NCI-H2107 treated with DMSO at 0.1 percent for 48 hours (cell line): Measurements from ENCODE around the gene SORBS2.
A peak's percentile ranks its signal among the peaks of the same experiment; 100 is the strongest.

ENCODE experiments used
- DNase-seq: peaks from one replicate; lab custom pipeline; 2025; ENCODE audit not compliant: unreplicated experiment; lab: John Stamatoyannopoulos, UW

The SORBS2 gene

DNA sequence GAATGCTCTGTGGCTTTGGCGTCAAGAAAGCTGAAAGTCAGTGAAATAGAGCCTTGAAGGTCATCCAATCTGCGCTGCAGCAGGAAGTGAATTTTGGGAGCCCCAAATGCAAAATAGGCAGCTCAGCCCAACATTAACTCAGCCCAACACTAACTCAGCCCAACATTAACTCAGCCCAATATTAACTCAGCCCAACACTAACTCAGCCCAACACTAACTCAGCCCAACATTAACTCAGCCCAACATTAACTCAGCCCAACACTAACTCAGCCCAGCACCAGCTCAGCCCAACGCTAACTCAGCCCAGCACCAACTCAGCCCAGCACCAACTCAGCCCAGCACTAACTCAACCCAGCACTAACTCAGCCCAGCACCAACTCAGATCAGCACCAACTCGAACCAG, 71.5 kb downstream of the SORBS2 start:
- no peak for DNase-seq

DNA sequence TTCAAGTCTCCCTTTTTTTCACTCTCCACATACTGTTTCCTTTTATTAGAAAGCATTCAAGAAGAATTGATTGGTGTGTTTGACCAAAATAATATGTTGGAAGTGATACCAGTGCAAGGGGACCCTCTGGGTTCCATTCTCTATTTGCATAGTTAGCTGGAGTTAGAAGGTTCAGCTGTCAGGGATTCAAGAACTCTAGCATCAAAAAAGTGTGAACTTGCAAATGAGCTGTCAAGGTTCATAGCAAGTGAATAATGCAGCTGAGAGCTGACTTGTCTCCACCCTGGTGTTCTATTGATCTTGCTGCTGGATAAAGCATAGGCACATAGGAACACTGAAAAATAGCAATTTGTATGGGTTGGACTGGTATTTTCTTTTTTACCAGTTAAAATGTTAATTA, 73.2 kb downstream of the SORBS2 start:
- no peak for DNase-seq

DNA sequence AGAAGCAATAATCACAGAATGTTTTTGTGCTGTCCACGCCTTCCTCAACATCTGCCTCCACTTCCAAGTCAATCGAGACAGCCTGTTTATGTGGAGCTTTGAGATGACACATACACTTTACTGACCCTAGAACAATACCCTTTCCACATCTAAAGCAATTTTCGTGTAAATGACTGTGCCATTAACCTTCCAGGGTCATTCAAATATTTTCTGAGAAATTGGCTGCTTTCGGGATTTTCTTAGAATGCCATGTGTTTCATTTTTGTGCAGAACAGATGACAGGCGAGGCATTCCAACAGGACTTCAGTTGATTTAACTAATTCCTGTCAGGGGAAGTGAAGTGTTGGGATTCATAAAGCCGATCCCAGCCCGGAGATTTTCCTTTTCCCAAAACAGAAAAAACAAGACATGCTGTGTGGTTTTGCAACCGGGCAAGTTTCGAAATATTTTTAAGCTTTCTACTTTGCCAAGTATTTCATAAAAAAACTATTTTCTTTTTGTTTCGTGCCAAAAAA, 73.9 kb downstream of the SORBS2 start:
- DNase-seq: no peak

DNA sequence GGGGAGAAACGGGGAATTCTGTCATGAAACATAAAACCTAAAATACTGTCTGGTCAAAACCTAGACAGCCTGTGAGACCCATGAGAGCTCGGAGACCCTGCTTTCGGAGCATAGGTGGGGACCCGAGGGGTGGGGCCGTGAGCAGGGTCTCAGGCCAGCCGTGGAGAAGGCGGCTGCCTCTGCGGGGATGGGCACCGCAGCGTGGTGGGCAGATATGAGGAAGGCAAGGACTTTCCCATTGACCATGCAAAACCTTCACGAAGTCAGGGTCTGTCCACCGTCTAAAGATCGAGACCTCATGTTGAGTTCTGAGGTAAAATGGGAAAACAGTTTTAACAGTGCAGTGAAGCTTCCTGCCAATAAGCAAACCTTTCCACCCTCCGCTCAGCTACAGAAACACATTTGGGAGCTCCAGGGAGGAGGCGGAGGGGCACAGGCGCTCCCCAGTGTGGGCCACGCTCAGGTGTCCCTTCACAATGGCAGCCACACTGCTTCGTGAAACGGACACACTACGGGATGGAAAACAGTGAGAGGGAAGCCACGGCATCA, 74.4 kb downstream of the SORBS2 start:
- no peak for DNase-seq

DNA sequence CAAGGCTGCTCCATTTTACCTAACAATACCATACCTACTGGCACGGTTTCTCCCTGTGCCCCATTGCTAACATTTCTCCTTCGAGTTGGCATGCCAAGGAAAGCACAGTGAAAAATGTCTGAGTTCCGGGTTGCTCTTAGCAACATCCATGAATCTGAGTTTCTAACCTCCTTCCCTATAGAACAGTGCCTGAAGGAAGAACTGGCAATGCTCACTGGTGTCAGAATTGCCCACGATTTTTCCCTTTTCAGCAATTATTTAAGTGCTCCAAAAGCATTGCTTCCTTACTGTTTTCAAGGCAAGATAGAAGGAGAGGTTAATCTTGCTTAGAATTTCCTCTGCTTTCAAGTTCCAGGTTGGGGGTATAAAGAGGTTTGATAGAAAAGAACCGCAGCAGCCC, 75.1 kb downstream of the SORBS2 start:
- no peak for DNase-seq

DNA sequence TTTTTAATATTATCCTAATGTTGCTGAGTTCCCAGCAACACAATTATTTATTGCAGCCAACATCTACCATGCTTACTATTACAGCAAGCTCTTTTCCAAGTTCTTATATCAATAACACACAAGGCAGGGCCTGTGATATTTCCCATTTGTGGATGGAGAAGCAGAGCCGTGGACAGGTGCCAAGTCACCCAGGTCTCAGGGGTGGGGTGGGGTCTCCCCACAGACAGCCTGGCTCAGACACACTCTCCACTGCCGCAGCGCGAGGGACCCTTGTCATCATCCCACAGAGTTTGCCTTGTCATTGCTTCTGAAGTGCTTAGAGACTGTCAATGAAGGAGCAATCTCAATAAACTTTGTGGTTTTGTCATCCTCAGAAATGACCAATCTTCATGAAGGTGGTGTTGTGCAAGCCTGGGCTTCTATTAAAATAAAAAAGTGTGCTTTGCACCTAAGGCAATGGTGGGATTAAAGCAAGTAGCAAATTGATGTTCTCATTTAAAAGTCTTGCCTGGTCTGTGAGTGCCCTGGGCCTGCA, 76.1 kb downstream of the SORBS2 start:
- DNase-seq: no peak

DNA sequence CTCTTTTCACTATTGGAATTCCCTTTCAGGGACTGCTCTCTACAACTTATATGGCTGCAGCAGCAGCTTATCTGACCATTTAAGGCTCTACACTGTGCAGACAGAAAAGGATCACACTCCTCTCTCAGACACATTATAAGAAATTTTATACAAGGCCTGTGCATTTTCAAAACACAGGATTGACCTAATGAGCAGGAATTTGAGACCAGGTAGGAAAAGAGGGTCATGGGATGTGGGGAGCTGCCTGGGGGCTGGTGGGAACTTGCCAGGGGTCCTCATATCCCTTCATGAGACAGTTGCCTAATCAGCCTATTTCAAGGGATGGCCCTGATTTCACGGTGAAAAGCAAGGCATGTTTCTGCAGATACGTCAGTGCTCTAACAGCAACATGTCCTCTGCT, 77.1 kb downstream of the SORBS2 start:
- no peak for DNase-seq

DNA sequence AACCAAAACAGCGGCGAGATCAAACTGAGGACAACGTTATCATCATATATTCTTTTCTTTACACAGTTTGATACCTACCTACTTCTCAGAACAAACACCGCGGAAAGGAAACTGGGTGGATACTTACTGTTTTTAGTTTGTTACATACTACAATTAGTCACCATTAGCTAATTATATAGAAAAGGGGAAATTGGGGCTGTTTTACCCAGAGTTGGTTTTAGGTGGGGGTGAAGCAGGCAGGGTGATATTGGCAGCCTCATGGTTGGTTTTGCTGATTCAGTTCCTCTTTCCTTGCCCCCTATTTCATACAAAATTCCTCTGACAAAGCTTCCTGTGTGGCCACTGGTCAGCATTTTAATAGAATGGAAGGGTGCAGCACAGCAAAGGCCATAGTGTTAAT, 77.8 kb downstream of the SORBS2 start:
- DNase-seq: no peak

DNA sequence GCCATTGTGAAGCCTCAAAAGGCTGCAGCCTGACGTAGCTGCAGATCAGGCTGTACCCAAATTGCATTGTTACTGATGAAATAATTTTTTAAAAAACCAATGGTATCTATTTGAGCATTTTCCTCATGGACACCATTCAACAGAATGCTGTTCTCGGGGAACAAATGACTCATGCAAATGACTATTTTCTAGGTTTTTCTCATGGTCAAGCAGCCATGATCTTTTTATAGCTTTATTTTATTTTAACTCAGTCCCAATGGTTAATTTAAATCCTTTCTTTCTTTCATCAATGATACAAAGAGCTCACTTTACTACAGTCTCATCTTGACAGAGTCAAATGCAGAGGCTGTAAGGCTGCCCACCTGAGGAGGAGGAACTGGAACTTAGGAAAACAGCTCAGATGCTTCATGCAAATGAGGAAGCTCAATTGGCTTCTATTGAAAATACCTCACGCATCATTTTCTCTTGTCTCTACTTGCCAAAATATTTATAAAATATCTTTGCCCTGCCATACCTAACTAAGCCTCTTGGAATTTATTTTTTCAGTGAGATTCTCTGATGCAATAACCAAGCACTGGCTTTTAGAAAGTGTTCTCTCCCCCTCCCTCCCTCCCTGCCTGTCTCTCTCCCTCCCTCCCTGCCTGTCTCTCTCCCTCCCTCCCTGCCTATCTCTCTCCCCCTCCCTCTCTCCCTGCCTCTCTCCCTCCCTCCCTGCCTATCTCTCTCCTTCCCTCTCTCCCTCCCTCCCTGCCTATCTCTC, 81.0 kb downstream of the SORBS2 start:
- DNase-seq: no peak

DNA sequence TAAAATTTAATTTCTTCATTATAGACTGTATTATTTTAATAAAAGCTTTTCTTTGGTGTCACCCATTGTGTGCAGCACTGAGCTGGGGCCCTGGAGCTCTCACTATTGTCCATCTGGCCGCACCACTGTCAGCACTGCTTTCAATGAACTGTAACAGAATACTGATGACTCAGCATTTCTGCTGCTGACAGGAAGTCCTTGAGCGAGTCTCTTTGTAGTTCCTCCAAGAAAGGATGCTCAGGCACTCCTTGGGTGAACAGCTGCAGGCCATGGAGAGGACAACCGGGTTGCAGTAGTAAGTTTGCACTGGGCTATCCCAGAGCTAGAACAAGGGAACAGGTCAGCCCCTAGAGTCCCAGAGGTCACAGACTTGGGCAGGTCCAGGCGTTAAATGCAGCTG, 81.6 kb downstream of the SORBS2 start:
- no peak for DNase-seq

DNA sequence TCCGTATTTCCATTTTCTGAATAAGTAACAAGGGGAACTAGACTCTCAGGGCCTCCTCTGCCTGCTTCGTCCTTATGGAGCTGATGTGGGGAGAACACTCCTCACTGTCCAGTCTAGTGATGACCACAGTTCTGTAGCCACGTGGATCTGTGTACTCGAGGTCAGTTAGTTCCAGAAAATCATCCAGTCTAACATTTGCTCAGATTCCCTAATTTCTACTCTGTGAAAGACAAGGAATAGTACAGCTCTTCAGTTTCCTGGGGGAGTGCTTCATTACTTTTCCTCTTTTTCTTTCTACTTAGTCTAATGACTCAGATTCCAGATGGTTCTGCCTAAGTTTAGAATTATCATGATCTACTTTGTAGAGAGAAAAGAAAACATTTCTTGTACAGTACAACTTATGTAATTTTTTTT, 82.6 kb downstream of the SORBS2 start:
- no peak for DNase-seq

DNA sequence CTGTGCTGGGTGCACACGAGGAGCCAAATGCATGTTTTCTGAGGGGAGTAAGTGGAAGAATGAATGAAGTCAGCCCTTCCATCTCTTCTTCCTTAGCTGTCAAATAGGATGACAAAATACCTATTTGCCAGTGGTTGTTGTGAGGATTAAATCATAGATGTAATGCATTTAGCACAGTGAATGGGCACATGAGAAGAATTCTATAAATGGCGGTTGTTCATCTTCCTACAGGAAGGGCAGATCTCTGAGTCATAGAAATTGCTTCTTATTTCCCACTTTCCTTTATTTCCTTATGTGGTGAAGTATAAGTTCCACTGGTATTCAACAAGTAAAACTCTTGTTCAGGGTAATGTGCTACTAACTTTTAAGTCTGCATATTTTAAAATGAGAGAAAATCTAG, 83.1 kb downstream of the SORBS2 start:
- DNase-seq: no peak

DNA sequence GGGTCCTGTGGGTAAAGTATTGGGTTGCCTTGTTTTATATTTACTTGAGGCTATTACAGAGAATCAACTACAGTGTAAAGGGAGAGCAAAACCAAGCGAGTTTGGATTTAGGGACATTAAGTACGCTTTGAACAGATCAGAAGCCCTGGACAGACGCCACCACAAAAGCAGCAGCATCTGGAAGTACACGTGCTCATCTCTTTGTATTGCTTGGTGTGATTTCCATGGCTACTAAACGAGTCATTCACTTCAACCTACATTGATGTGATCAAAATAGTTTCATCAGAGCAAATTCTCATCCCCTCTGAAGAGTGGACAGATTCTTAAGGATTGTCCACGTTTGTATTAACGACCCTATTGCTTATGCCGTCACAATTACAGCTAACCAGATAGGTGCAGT, 85.1 kb downstream of the SORBS2 start:
- no peak for DNase-seq

DNA sequence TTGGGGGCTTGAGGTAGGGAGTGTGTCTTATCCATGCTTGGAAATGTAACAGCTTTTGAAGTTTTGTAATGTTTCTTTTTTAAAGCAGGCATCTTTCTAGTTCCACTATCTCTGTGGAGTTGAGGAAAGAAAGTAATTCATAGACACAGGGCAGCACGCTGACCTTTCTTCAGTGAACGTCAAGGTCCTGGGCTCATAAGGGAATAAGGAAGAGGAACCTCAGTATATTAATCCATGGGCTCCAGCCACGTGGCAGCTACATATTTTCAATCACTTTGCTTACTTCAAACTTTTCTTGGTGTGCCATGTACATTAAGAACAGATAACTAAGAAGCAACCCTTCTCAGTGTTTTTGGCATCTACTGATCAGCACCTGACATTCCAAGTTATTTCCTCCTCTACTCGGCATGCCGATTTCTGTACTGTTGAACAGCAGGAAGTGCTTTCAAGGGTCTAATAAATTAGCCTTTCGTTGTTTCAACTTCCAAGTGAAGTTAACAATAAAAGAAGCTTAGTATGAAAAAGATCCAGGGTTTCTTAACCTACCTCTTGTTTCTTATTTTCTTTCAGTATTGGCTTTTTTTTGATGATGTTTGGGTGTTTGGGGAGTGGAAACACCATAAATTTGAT, 88.2 kb downstream of the SORBS2 start:
- DNase-seq: no peak

DNA sequence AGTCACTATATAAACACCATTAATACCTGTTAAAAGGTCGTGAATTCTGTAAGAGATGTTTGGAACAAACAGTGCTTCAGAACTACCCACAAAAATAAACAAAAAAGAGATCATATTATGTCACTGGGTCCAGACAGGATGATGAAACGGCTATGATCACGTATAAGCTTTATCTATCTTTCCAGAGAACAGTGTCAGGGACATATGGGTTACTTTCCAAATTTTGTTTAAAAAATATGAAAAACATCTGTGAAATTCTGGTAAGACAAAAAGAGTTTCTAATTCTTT, 90.0 kb downstream of the SORBS2 start:
- DNase-seq: peak; percentile 4

DNA sequence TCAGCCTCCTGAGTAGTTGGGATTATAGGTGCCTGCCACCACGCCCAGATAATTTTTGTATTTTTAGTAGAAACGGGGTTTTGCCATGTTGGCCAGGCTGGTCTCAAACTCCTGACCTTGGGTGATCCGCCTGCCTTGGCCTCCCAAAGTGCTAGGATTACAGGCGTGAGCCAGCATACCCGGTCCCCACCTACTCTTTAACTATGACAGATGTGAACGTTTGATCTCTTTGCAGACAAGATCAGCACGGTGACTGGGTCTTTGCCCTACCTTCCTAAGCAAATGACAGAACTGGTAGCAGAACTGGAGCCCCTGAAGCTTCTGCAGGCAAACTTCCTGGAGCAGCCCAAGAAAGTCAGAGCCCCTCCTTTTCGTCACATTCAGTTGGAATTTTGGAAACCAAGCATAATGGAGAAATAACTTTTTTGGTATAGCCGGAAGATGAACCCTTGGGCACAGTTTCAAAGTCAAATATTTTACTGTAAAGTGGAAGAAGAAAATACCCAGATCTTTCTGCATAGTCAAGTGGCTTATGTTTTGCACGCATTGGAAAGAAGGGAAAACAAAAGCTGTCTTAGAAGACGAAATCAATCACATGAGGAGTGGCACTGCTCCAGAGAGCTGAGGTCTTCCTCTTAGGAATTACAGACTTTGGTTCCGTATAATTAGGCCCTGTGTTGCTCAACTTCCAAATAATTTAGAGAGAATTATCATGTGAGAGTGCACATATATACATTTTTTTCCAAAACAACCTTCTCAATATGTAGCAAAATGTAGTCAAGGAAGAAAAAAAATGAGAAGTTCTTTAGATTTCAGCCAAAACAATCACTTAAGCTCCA, 90.6 kb downstream of the SORBS2 start:
- DNase-seq: no peak

DNA sequence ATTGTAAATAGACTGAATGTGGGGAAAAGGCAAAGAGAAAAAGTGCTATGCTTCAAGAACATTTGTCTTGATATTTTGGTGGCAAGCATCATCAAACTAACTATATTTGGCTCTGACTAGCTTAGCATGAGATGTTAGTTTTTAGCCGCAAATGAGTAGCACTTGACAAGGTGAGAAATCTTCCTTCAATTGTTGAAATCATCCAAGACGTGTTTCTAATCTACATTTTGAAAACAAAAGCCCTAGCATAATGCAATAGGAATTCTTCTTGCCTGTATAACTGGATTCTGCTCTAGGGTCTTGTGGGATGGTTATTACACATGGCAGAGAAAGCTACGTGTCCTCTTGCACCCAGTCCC, 92.5 kb downstream of the SORBS2 start:
- DNase-seq: no peak

DNA sequence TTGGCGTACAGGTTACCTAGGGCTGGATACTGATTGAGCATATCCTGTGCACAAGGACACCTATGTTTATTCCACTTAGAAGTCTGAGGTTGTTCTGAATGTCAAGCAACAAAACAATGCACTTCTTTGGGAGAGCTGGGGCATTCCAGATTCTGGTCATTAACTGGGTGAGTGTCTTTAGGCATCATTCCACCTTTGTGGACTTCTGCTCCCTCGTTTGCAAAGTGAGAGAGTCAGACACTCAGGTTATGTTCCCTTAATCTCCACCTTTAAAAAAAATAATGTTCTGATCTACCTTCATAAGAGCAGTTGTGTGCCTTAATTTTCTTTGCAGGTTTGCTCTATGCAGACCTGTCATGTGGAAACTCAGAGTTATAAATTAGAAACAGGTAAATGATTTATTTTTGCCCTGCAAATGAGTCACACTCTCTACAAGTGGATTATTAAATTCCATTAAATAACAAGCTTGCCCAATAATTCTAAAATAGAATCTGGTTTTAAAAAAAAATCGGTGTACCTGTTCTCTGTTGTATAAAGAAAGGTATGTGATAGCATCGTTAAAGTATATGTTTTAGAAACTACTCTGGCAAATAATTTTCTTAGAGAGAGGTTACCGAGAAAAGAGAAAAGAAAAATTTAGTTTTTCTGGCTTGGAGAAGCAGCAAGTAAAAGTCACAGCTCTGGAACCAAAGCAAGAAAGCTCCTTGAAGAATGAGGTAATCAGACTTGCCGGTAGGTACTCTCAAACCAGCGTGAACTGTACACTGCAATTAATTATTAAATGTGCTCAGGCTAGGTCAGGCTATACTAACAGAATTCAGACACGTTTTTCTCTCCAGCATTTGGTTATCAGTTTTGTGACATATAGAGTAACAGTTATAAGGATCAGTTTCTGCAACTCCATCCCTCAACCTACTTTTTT, 93.2 kb downstream of the SORBS2 start:
- no peak for DNase-seq

DNA sequence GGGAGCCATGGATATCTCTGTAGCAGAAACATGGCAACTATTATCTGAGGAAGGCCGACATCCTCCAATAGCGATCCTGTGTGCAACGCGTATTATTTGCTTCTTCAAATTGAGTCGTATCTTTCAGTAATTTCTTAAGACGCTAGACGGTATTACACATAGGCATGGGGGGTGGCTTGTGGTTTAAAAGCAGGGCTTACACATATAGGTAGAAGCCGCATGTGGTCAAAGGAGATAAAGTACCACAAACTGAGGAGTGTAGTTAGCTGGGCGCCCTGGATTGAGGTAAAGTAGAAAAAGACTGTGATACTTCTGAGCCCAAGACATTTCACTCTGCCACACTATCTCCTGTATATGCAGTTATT, 94.6 kb downstream of the SORBS2 start:
- DNase-seq: no peak

DNA sequence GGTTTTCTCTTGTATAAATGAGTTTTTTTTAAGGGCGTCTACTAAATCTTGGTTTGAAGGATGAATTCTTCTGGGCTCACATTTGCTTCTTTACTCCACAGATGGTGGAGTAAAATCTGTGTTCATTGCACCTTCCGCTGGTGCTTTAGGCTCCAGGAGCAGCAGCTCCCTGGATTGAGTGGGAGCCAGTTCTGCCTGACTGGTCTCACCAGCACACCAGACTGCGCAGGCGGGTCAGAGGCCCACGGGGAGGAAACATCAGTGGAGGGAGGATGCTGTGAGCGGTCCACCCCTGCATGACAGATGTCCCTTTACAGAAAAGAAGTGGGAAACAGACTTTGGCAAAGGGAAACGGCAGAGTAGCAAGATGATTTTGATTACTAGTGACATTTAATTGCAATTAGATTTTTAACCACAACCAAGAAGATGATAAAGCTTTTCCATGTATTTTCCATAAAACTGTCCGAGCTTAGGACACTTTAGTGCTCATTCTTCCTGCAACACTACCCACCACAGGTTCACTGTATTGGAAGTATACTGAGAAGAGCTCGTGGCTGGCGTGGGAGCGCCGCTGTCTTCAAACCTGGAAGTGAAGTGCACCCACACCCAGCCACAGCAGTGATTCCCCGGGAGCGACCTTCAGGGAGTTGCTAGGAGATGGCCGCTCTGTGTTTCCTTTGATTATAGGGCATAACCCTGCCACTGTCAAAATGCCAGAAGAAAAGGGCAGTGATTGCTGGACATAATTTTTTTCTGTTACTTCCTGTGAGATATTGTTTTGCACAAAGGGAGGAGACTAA, 95.2 kb downstream of the SORBS2 start:
- peak; percentile 43 for DNase-seq
